Lung microvascular endothelial cell (primary cell): ENCODE results near the gene PRRT1. TPM values are rescaled to one million over a fixed set of nuclear protein-coding genes. Genes with fewer than 3 reads are reported as not detected.
"Not testable (repeated sequence)": the region's sequence is repeated elsewhere in the genome, so short reads cannot be mapped to it uniquely, and the experiment has no call there.

Source experiments
- DNase-seq, 2 donors: peaks; one replicate each; pipeline versions ENCODE4 v3.0.0 to v3.0.0-alpha.2; 2010; ENCODE audit warnings: low read depth in 2 of 2
- total RNA-seq: library from RNA; depleted of rRNA; stranded (reverse); fragments of >200 nt; gene quantifications from 2 replicates; pipeline ENCODE4 v1.2.1, GENCODE V29; 2014

Gene PRRT1
- total RNA-seq, 1 donor from 2014 or later: 0.20 TPM

DNA sequence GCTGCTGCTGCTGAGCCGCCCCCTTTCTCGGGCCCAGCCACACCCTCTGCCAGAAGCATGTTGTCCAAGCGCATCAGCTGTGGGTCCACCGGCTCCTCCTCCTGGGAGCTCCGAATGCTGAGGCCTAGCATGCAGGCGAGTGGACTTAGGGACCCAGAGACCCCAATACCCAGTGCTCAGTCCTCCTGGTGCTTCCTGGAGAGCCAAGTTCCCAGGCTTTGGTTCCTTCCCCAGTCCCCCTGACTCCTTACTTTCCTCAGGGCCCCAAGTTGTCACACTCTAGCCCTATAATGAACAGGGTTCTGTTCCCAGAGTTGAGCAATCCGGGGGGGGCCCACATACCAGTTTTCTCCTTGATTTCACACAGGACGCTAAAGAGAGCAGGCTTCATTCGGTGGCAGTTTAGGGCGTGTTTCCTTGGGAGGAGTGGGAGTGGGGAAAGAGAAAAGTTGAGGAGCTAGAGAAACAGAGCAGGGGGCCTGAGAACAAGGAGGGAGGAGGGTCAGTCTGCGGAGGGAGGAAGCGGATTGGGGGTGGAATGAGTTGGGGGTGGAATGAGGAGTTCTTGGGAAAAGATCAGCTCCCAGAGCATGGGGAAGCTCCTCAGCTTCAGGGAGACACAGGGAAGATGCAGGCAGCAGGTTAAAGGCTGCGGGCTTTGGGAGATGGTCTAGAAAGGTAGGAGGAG, 36.8 kb upstream of the PRRT1 start:
- DNase-seq: peak in 1 of 2 donors; percentile 36

- DNase-seq: not testable (repeated sequence)
Observed at GRCh38 chr6:32187725-32188380, 36.1 kb upstream of the PRRT1 start.

GRCh38 chr6:32187009-32187709, 35.4 kb upstream of the PRRT1 start:
- DNase-seq: peak; percentile 24 to 71

DNA sequence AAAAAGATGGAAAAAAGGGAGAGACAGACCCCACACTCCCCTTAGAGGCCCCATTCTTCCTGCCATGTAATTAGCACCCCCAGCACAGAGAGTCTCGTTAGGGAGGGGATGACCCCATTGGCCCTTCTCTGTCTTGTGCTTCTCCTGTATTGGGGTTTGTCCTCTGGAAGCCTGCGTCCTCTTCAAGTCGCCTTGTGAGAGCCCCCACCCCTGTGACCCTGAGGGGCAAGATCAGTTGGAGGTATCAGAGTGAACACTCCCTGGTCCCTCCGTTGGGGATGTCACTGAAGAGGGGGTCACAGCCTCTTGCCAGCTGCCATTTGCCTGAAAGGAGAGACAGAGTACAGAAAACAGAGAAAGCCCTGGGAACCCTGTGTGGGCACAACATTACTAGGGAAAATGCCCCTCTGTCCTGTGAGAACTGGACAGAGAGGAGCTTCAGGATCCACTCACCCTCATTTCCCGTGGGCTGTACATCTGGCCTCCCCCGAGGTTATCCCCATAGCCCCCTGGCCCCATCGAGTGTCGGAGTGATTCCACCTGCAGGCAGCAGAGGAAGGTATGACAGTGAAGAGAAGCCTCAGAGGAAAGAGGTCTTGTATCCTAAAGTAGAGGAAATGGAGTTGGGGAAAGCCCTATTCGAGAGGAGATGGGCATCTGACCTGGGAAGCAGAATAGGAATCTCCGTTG, 34.6 kb upstream of the PRRT1 start:
- not testable (repeated sequence) for DNase-seq

DNA sequence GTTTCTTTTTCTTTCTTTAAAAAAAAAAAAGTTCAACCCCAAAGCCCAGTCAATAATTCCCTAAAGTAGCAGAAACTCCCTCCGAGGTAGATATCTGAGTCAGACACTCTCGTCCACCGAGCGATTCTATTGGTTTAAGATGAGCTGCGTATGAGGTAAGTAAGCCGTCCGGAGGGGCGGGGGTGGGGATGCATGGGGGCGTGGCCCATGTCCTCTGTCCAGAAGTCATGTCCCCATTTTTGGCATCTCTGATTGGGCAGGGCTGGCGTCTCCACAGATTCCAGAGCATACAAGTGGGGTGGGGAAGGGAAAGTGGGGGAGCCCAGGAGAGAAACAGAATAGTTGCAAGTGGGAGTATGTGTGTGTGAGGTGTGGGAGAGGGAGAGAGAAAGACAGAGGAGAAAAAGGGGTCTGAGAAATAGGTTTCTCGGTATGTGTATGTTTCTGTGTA, 34.0 kb upstream of the PRRT1 start:
- DNase-seq: peak; percentile 77 to 91

DNA sequence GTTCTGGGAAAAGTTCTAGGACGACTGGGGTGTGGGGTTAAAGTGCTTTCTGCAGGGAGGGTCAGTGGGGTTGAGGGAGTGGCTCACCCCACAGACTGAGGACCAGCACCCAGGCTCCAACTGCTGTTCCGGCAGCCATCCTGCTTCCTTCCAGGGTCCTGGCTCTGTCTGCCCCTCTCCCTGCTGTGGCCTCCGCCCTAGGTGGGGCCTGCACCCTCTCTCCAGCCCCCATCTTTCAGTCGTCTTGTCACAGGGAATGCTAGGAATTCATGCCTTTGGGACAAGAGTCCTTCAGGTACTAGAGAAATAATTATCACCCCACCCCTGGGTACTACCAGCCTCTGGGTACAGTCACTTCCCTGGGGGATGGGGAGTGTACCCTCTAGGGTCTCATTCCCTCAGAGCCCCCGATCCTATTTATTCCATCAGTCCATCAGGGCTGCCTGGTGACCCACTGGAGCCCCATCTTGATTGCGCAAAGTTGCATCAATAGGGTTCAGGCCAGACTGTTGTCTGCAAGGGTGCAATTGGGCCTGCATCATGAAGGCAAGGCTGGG, 32.4 kb upstream of the PRRT1 start, which contains the start of gene AGER:
Gene AGER (minus strand): TSS at position 170 of the 557 bp plus-strand sequence. CDS start 31 bp downstream, at position 139.
- no peak for DNase-seq

DNA sequence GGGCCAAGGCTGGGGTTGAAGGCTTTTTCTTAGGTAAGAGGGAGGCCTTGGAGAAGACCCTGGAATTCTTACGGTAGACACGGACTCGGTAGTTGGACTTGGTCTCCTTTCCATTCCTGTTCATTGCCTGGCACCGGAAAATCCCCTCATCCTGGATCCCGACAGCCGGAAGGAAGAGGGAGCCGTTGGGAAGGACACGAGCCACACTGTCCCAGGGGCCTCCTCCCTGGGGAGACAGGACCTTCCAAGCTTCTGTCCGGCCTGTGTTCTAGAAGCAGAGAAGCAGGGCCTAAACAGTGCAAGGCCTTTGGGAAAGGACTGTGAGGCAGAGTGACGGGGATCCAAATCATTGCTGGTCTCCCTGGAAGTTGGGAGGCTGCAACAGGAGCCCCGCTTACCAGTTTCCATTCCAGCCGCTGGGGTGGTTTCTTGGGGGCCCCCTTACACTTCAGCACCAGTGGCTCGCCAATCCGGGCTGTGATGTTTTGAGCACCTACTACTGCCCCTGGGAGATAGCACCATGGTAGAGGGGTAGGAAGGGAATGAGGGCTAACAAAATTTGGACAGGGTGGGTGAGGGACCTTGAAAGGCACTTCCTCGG, 31.8 kb upstream of the PRRT1 start:
- no peak for DNase-seq

- DNase-seq: no peak
Observed at GRCh38 chr6:32183030-32183429, 31.3 kb upstream of the PRRT1 start.

GRCh38 chr6:32182555-32182981, 30.8 kb upstream of the PRRT1 start:
- DNase-seq: no peak

DNA sequence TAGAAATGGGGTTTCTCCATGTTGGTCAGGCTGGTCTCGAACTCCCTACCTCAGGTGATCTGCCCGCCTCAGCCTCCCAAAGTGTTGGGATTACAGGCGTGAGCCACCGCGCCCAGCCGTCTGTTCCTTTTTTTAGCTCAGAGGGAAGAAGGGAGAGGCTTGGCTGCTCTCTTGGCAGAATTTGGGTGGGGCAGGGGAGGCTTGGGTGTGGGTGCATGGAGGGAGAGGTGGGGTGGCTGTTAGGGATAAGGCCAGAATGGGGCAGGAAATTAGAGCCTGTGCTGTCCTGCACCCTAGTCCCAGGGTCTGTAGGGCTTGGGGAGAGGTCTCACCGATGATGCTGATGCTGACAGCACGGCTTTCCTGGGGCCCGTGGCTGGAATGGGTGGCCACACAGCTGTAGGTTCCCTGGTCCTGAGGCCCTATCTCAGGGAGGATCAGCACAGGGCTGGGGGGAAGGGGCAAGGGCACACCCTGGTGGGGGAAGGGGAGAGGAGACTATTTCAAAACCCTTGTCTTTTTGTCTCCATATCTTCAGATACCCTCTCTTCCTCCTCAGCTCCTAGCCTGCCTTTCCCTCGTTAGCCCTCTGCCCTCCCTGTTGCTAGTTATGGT, 30.3 kb upstream of the PRRT1 start:
- DNase-seq: no peak

DNA sequence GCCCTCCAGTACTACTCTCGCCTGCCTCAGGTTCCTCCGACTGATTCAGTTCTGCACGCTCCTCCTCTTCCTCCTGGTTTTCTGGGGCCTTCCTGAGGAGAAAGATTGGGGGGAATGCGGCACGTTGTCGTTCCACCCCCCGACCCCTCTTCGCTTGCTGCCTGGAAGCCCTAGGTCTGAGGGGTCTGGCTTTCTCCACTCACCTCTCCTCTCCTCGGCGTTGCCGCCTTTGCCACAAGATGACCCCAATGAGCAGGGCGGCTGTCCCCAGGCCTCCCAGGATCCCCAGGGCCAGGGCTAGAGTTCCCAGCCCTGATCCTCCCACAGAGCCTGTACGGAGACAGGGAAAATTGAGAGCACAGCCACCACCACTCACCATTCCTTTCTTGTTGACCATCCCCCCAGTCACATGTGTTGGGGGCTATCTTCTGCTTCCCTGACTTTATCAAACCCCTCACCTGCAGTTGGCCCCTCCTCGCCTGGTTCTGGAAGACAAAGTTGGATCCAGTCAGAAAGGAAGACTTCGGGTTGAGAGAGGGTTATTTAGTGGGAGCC, 29.5 kb upstream of the PRRT1 start:
- no peak for DNase-seq

DNA sequence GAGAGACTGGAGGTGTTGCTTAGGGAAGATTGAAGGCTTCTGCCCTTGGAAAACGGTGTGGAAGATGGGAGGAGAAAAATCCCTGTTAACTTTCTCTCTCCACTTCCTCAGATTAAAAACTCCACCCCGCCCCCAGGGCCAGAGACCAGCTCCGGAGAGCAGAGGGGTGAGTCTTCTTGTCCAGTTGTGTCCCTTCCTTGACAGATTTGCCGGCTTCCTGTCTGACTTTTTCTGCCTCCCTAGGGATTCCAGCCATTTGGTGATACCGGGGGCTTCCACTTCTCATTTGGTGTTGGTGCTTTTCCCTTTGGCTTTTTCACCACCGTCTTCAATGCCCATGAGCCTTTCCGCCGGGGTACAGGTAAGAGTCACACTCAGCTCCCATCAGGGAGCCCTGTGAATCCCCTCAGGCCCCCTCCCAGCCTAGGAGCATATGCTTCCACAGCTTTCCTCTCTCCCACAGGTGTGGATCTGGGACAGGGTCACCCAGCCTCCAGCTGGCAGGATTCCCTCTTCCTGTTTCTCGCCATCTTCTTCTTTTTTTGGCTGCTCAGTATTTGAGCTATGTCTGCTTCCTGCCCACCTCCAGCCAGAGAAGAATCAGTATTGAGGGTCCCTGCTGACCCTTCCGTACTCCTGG, 28.1 kb upstream of the PRRT1 start:
- DNase-seq: no peak

- DNase-seq: peak; percentile 27 to 44
Observed at GRCh38 chr6:32178547-32179440, 27.1 kb upstream of the PRRT1 start.

- DNase-seq: peak; percentile 100
Observed at GRCh38 chr6:32177788-32178546, 26.2 kb upstream of the PRRT1 start, which contains the start of gene RNF5. Gene RNF5 (plus strand): TSS chr6:32178405. CDS start chr6:32178512, 107 bp downstream.

DNA sequence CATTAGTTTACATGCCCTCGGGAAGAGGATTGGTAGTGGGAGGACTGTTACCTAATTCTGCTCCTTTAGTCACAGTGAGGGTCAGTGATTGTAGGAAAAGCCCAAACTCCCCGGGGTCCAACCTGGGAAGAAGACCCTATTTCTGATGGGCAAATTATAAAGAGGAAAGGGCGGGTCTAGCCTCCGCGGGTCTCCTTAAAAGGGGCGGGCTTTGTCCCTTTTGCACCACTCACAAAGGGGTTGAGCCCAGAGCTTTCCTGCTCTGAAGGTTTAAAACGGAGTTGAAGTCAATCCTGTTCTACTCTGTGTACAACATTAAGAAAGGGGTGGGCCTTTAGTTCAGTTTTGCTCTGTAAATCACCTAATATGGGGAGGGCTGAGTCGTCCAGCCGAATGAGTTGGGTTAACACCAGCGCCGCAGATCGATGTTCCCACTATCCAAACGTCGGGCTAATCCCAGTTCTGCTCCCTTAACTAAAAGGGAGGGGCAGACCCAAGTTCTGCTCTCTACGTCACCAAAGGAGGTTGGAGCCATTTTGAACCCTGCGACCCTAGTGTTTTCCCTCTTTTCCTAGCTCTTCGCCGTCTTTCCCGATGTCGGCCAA, 25.5 kb upstream of the PRRT1 start:
- peak in 1 of 2 donors; percentile 73 for DNase-seq

DNA sequence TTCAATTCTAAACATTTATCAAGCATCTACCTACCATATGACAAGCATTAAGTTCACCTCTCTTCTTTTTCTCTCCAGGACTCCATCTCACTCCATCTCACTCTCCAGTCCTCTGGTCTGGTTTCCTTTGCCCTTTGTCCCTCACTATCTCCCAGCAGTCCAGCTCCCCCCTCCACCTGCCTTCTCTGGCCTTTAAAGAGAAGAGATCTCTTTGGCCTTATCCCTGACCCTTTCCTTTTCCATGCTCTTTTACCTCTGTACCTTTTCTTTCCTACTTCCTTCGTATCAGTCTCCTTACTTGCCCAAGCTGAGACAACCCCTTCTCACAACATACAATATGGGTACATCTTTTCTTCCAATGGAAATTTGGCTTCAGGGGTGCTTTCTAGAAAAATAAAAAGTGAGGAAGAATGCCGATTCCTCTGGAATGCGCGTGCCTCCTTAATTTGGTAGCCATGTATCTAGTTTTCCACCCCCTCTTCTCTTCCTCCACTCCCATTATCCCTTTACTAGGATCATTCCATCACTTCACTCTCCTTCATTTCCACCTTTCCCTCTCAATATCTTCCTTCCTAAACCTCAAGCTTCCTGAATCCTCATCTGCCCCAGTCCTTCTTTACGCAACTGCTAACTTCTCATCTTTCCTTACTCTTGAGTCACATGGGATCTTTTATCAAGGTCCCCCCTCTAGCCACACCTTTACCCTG, 24.9 kb upstream of the PRRT1 start:
- DNase-seq: no peak
